Ascending aorta (tissue), 2 donors: ENCODE measurements around the gene MCUB. TPM values are rescaled to one million over a fixed set of nuclear protein-coding genes. Genes with fewer than 3 reads are reported as not detected.

ENCODE experiments used
- DNase-seq, 2 donors: peaks; one replicate each; pipeline ENCODE4 v3.0.0-alpha.2; 2019; ENCODE audit warnings: low spot score in 2 of 2
- H3K27ac ChIP-seq, 2 donors: fragments of 200-600 bp; sonication (generic); one replicate each; pipeline ENCODE4 v1.5.1; 2016 to 2017; ENCODE audit warnings: mild to moderate bottlenecking in 1 of 2
- H3K27me3 ChIP-seq: fragments of 200-600 bp; sonication (generic); one replicate; pipeline ENCODE4 v1.5.1; 2017
- H3K36me3 ChIP-seq, 2 donors: fragments of 200-600 bp; sonication (generic); one replicate each; pipeline ENCODE4 v1.5.1; 2016
- H3K4me1 ChIP-seq, 2 donors: fragments of 200-600 bp; sonication (generic); one replicate each; pipeline ENCODE4 v1.5.1; 2016 to 2017; ENCODE audit warnings: mild to moderate bottlenecking in 1 of 2
- H3K4me3 ChIP-seq, 2 donors: fragments of 200-600 bp; sonication (generic); one replicate each; pipeline ENCODE4 v1.5.1; 2016 to 2017; ENCODE audit warnings: mild to moderate bottlenecking in 1 of 2
- H3K9me3 ChIP-seq, 2 donors: fragments of 200-600 bp; sonication (generic); one replicate each; pipeline ENCODE4 v1.5.1; 2016
- CTCF ChIP-seq, 3 experiments: fragments of 200-600 bp in 2 of 3; fragments of 450-650 bp in 1 of 3; sonication (generic) in 2 of 3; IDR thresholded peaks; one replicate each; pipeline ENCODE4 v1.5.1; 2016 to 2019; ENCODE audit warnings: antibody characterized with exemption in 3 of 3, mild to moderate bottlenecking in 1 of 3, moderate library complexity in 1 of 3
- intact Hi-C: fragments of 100-400 bp; cut with DNase I; formaldehyde crosslinking; loops from one replicate; pipeline ENCODE4 v1.15.1; 2023
- total RNA-seq: library from RNA; depleted of rRNA; stranded (reverse); fragments of >200 nt; gene quantifications from one replicate; pipeline ENCODE4 v1.1.0, GENCODE V29; 2016

MCUB gene
- total RNA-seq, 1 donor from 2014 or later, result 430 TPM

DNA sequence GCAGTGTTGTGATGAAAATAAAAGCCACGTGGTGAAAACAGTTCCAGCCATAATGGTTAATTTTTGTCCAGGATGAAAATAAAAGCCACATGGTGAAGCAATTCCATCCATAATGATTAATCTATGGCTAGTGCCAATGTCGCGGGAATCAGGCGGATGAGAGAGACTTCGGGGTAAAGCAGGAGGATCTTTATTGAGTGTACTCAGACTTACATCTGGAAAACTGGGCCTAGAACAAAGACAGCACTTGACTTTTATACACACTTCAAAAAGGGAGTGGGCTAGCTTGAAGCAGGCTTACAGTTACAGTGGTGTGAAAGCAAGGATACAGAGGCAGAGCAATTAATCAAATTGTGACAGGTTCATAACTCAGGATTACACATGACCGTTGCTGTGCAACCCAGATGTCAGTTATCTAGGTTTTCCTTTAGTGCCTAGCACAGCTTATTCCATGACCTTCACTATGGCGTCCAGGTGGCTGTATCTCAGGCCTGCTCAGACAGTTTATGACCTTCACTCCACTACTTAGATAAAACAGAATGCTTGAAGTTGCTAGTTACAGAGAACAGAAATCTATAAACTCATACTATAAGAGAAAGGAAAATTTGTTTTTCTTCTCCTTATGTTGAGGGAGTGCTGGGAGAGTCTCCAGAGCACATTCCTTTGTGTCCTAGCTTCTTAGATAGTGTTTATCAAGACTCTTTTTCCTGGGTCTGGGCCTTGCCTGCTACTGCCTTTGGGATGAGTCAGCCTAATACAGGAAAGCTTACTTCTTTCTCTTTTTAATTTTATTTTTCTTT lies 175.7 kb downstream of the MCUB start:
- Histone ChIP-seq H3K27me3 (no peaks in the 10 kb centered on the region), H3K36me3 (no peaks in the 10 kb centered on the region), H3K4me1 (no peaks in the 10 kb centered on the region), H3K9me3 (no peaks in the 10 kb centered on the region), H3K27ac (no peak overlapping the region), H3K4me3 (no peak overlapping the region)
- no peak for DNase-seq
- intact Hi-C loops, result loop anchor here (10.0 kb wide), 1 partner anchor 459 kb away; the partner anchor contains the start of gene ELOVL6
- TF ChIP-seq CTCF (IDR thresholded peaks at IDR 0.05), result no peak

Other genes starting within 250 kb of the MCUB start
- gene SEC24B, start 126.4 kb upstream of the MCUB start, total RNA-seq, result 20.1 TPM
- not detected for gene CASP6, start 143.2 kb downstream of the MCUB start, total RNA-seq
- gene PLA2G12A, start 169.8 kb downstream of the MCUB start, total RNA-seq, result 8.9 TPM
- gene CFI, start 241.8 kb downstream of the MCUB start, total RNA-seq, result 17.8 TPM